ENCODE data around the gene ULBP1.

DNA sequence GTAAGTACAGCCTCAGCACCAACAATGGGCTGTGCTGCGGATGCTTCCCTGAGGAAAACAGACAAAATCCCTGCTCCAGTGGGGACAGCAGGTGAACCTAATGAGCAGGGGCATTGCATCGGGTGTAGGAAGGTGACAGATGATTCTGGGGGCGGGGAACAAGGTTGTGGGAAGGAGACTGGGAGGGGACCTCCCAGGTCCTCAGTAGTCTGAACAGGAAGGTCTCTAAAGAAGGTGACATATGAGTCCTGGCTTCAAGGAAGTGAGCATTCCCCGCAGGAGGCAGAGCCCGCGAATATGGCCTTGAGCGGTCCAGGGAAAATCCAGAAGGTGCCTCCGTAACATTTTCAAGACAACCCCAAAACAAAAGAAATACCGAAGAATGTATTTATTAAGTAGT, 19.4 kb downstream of the ULBP1 start:
- TF ChIP-seq, protein P1, sequence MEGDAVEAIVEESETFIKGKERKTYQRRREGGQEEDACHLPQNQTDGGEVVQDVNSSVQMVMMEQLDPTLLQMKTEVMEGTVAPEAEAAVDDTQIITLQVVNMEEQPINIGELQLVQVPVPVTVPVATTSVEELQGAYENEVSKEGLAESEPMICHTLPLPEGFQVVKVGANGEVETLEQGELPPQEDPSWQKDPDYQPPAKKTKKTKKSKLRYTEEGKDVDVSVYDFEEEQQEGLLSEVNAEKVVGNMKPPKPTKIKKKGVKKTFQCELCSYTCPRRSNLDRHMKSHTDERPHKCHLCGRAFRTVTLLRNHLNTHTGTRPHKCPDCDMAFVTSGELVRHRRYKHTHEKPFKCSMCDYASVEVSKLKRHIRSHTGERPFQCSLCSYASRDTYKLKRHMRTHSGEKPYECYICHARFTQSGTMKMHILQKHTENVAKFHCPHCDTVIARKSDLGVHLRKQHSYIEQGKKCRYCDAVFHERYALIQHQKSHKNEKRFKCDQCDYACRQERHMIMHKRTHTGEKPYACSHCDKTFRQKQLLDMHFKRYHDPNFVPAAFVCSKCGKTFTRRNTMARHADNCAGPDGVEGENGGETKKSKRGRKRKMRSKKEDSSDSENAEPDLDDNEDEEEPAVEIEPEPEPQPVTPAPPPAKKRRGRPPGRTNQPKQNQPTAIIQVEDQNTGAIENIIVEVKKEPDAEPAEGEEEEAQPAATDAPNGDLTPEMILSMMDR (IDR thresholded peaks at IDR 0.05) = no peak
- no peak for TF ChIP-seq POLR2A (IDR thresholded peaks at IDR 0.05)
